HL-60 (cell line): Measurements from ENCODE around the gene CKAP4.

ENCODE experiments used
- DNase-seq, 2 experiments: peaks; one replicate each; pipeline ENCODE4 v3.0.0-alpha.2; 2010 to 2020; ENCODE audit warnings: low read depth in 1 of 2, low spot score in 1 of 2
- H3K27ac ChIP-seq: fragments of 250-450 bp; sonication (Bioruptor Pico); replicated peaks from 2 replicates; pipeline ENCODE4 v1.5.1; 2020; ENCODE audit warnings: mild to moderate bottlenecking, moderate library complexity
- H3K27me3 ChIP-seq: fragments of 250-450 bp; sonication (Bioruptor Pico); 2 replicates; pipeline ENCODE4 v1.5.1; 2021; ENCODE audit warnings: mild to moderate bottlenecking, moderate library complexity; ENCODE audit not compliant: insufficient read depth, poor library complexity, severe bottlenecking
- H3K4me3 ChIP-seq: replicated peaks from 2 replicates; pipeline ENCODE4 v1.5.1; 2011; ENCODE audit warnings: mild to moderate bottlenecking, control low read depth, low read length; ENCODE audit not compliant: insufficient read depth
- CTCF ChIP-seq: IDR thresholded peaks from one replicate; pipeline ENCODE4 v1.5.1; 2011; ENCODE audit warnings: low read length, control low read depth, inconsistent platforms; ENCODE audit not compliant: insufficient read depth
- GABPA ChIP-seq: IDR thresholded peaks from 2 replicates; pipeline ENCODE4 v1.6.1; 2012; ENCODE audit warnings: low read depth
- POLR2AphosphoS5 ChIP-seq: IDR thresholded peaks from 2 replicates; pipeline ENCODE4 v1.6.1; 2012; ENCODE audit warnings: low read depth
- REST ChIP-seq: IDR thresholded peaks from 2 replicates; pipeline ENCODE4 v1.6.1; 2012; ENCODE audit warnings: low read depth; ENCODE audit not compliant: insufficient replicate concordance
- SPI1 ChIP-seq: IDR thresholded peaks from 2 replicates; pipeline ENCODE4 v1.6.1; 2012; ENCODE audit warnings: low read depth, mild to moderate bottlenecking, borderline replicate concordance

Gene CKAP4

GRCh38 chr12:106269150-106269771 is 21.4 kb upstream of the CKAP4 start:
- TF ChIP-seq REST (no peak), POLR2AphosphoS5 (no peak)
- DNase-seq = no peak
- H3K27ac ChIP-seq = no peak overlapping the region
- no peaks in the 10 kb centered on the region for H3K27me3 ChIP-seq
- H3K4me3 ChIP-seq = no peak overlapping the region

- no peak overlapping the region for H3K4me3 ChIP-seq
- no peaks in the 10 kb centered on the region for H3K27me3 ChIP-seq
- no peak for DNase-seq
- TF ChIP-seq CTCF (no peak), REST (no peak), GABPA (no peak), POLR2AphosphoS5 (no peak), SPI1 (no peak)
- H3K27ac ChIP-seq = no peak overlapping the region
Measured at GRCh38 chr12:106267535-106267934, 19.7 kb upstream of the CKAP4 start.

- H3K27me3 ChIP-seq = no peaks in the 10 kb centered on the region
- no peak overlapping the region for H3K27ac ChIP-seq
- no peak for TF ChIP-seq SPI1
- no peak for TF ChIP-seq REST
- no peak for TF ChIP-seq CTCF
- TF ChIP-seq GABPA = no peak
- TF ChIP-seq POLR2AphosphoS5 = no peak
- no peak for DNase-seq
- no peak overlapping the region for H3K4me3 ChIP-seq
Measured at GRCh38 chr12:106265116-106265515, 17.3 kb upstream of the CKAP4 start.
